ENCODE data around the gene RAB11A. TPM values are rescaled to one million over a fixed set of nuclear protein-coding genes. Genes with fewer than 3 reads are reported as not detected.

Gene RAB11A
- total RNA-seq, 2 experiments from 2014 or later, result 106 to 113 TPM

GRCh38 chr15:65920825-65921309 is 51.6 kb downstream of the RAB11A start:
- ATAC-seq (no peak), DNase-seq (no peak)
- Mint-ChIP-seq H3K36me3 (ENCODE audit: low read depth) (no peaks in the 10 kb centered on the region), H3K4me3 (no peak overlapping the region), H3K27me3 (no peaks in the 10 kb centered on the region), H3K27ac (no peak overlapping the region), H3K4me1 (ENCODE audit: low read depth) (peaks cover 23% of the 10 kb centered on the region), H3K9me3 (no peaks in the 10 kb centered on the region)
- POLR2A ChIA-PET, result interaction anchor here (1.1 kb wide), 1 partner anchor 19 kb away, joined by 3 read pairs; no protein-coding TSS in a partner anchor
- TF ChIP-seq, protein P1, sequence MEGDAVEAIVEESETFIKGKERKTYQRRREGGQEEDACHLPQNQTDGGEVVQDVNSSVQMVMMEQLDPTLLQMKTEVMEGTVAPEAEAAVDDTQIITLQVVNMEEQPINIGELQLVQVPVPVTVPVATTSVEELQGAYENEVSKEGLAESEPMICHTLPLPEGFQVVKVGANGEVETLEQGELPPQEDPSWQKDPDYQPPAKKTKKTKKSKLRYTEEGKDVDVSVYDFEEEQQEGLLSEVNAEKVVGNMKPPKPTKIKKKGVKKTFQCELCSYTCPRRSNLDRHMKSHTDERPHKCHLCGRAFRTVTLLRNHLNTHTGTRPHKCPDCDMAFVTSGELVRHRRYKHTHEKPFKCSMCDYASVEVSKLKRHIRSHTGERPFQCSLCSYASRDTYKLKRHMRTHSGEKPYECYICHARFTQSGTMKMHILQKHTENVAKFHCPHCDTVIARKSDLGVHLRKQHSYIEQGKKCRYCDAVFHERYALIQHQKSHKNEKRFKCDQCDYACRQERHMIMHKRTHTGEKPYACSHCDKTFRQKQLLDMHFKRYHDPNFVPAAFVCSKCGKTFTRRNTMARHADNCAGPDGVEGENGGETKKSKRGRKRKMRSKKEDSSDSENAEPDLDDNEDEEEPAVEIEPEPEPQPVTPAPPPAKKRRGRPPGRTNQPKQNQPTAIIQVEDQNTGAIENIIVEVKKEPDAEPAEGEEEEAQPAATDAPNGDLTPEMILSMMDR (IDR thresholded peaks at IDR 0.05), result no peak
- intact Hi-C loops (cut with micrococcal nuclease), result no loop called here
- CTCF ChIA-PET, result interaction anchor here (0.8 to 1.7 kb wide), 4 partner anchors 9 to 283 kb away, joined by 3 to 6 read pairs (median 4); partner anchors contain the start of gene RAB11A

- CTCF ChIA-PET, result interaction anchor here (0.8 to 1.7 kb wide), 6 partner anchors 8 to 284 kb away, joined by 3 to 6 read pairs (median 3); partner anchors contain the start of gene RAB11A
- Mint-ChIP-seq H3K27ac (no peak overlapping the region), H3K27me3 (no peaks in the 10 kb centered on the region), H3K9me3 (no peaks in the 10 kb centered on the region), H3K4me3 (no peak overlapping the region), H3K36me3 (ENCODE audit: low read depth) (no peaks in the 10 kb centered on the region), H3K4me1 (ENCODE audit: low read depth) (peaks cover 20% of the 10 kb centered on the region)
- POLR2A ChIA-PET, result interaction anchor here (1.1 to 1.3 kb wide), 2 partner anchors 11 to 20 kb away, joined by 3 read pairs; no protein-coding TSS in a partner anchor
- intact Hi-C loops (cut with micrococcal nuclease), result no loop called here
- TF ChIP-seq, protein P1 (IDR thresholded peaks at IDR 0.05), result no peak
- no peak for DNase-seq
- ATAC-seq, result no peak
These were observed 52.5 kb downstream of the RAB11A start for GRCh38 chr15:65921780-65922179.

DNA sequence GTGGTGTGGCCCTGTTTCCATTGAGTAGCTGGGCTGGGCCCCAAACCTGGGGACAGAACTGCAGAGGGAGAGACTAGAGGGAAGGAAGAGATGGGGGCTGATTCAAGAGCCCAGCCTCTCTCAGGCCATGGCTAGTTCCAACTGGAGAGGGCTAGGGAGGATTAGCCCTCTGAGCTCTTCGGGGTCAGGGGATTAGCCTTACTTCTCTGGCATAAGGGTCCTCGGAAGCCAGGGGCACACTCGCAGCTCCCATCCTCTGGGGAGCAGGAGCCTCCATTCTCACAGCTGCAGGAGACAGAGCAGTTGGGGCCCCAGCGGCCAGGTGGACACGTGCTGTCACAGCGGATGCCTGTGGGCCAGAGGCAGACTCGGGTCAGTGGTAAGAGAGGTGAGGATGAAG is 53.3 kb downstream of the RAB11A start:
- TF ChIP-seq, protein P1 (IDR thresholded peaks at IDR 0.05), result no peak
- ChIA-PET POLR2A (interaction anchor here (1.3 kb wide), 1 partner anchor 12 kb away, joined by 3 read pairs; no protein-coding TSS in a partner anchor), CTCF (interaction anchor here (1.3 kb wide), 1 partner anchor 10 kb away, joined by 3 read pairs; no protein-coding TSS in a partner anchor)
- no peaks in the 10 kb centered on the region for H3K36me3 Mint-ChIP-seq (ENCODE audit: low read depth)
- H3K27me3 Mint-ChIP-seq, result no peaks in the 10 kb centered on the region
- no peak overlapping the region for H3K27ac Mint-ChIP-seq
- ATAC-seq, result no peak
- no peak overlapping the region for H3K4me3 Mint-ChIP-seq
- intact Hi-C loops (cut with micrococcal nuclease), result no loop called here
- no peaks in the 10 kb centered on the region for H3K9me3 Mint-ChIP-seq
- peaks cover 12% of the 10 kb centered on the region for H3K4me1 Mint-ChIP-seq (ENCODE audit: low read depth)
- no peak for DNase-seq

DNA sequence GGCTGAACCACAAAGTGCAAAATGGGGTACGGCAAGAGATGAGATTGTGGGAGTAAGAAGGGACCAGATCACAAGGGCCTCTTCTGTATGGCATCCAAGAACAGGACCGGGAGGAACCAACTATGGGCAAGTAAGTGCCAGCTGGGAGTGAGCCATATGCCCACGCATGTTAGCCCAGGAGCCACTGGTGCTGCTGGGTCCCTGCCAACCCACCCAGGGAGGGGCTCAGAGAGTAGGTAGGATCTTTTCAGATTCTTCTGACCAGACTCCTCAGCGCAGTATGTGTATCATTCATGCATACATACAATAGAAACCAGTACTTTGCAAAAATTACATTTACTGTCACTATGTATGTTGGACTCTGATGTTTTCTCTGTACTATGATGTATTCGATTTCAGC is 54.0 kb downstream of the RAB11A start:
- no peaks in the 10 kb centered on the region for H3K27me3 Mint-ChIP-seq
- CTCF ChIA-PET, result interaction anchor here (1.3 kb wide), 1 partner anchor 10 kb away, joined by 3 read pairs; no protein-coding TSS in a partner anchor
- H3K36me3 Mint-ChIP-seq (ENCODE audit: low read depth), result no peaks in the 10 kb centered on the region
- DNase-seq (no peak), ATAC-seq (no peak)
- H3K4me3 Mint-ChIP-seq, result no peak overlapping the region
- TF ChIP-seq, protein P1 (IDR thresholded peaks at IDR 0.05), result no peak
- H3K9me3 Mint-ChIP-seq, result no peaks in the 10 kb centered on the region
- POLR2A ChIA-PET, result interaction anchor here (1.3 kb wide), 1 partner anchor 13 kb away, joined by 3 read pairs; no protein-coding TSS in a partner anchor
- peaks cover 11% of the 10 kb centered on the region for H3K4me1 Mint-ChIP-seq (ENCODE audit: low read depth)
- no peak overlapping the region for H3K27ac Mint-ChIP-seq
- intact Hi-C loops (cut with micrococcal nuclease), result no loop called here

DNA sequence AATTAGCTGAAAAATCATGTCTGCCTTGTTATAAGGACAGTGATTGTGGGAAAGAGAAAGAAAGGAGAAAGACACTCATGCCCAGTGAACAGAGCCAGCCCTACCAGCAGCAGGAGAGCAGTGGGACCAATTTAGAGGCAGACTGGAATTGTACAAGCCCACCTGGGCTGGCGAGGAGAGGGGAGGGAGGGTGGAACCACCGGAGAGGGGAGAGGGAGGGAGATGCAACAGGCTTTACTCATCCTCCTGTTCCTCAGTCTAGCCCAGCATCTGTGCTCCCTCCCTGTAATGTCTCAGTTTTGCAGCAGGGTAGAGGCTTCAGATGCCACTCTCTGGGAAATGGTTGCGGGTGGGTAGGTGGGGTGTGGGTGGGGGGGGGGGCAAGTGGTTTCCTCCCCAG is 54.7 kb downstream of the RAB11A start:
- TF ChIP-seq, protein P1 (IDR thresholded peaks at IDR 0.05), result no peak
- Mint-ChIP-seq H3K27me3 (no peaks in the 10 kb centered on the region), H3K4me3 (no peak overlapping the region), H3K36me3 (ENCODE audit: low read depth) (no peaks in the 10 kb centered on the region), H3K4me1 (ENCODE audit: low read depth) (peaks cover 7% of the 10 kb centered on the region), H3K9me3 (no peaks in the 10 kb centered on the region), H3K27ac (no peak overlapping the region)
- CTCF ChIA-PET, result no interaction called here
- DNase-seq (no peak), ATAC-seq (no peak)
- POLR2A ChIA-PET, result no interaction called here
- intact Hi-C loops (cut with micrococcal nuclease), result no loop called here
